Neural cell (in vitro differentiated cells): ENCODE measurements around the gene TRPV5. TPM values are rescaled to one million over a fixed set of nuclear protein-coding genes. Genes with fewer than 3 reads are reported as not detected.

ENCODE experiments used
- H2AFZ ChIP-seq: fragments of 200-600, 300-800 bp; sonication (generic), shearing (Covaris generic); 2 replicates; pipeline ENCODE4 v1.6.0; 2014; ENCODE audit warnings: low read depth, mild to moderate bottlenecking, antibody characterized with exemption, low read length, moderate library complexity
- H3F3A ChIP-seq: fragments of 200-600 bp; shearing (Covaris generic); 2 replicates; pipeline ENCODE4 v1.6.1; 2016; ENCODE audit warnings: mild to moderate bottlenecking, moderate library complexity, mixed read lengths, antibody characterized with exemption, low read length; ENCODE audit not compliant: insufficient read depth, poor library complexity, severe bottlenecking
- H3K27ac ChIP-seq: fragments of 200-600, 300-800 bp; sonication (generic), shearing (Covaris generic); 2 replicates; pipeline ENCODE4 v1.5.1; 2014; ENCODE audit warnings: mild to moderate bottlenecking, low read length, moderate library complexity
- H3K27me3 ChIP-seq: fragments of 300-800, 200-600 bp; sonication (generic), shearing (Covaris generic); 2 replicates; pipeline ENCODE4 v1.6.0; 2014; ENCODE audit warnings: mild to moderate bottlenecking, low read depth, low read length, moderate library complexity; ENCODE audit not compliant: insufficient read depth
- H3K36me3 ChIP-seq: fragments of 300-800, 200-600 bp; sonication (generic), shearing (Covaris generic); 2 replicates; pipeline ENCODE4 v1.5.1; 2014; ENCODE audit warnings: mild to moderate bottlenecking, antibody characterized with exemption, low read length, moderate library complexity; ENCODE audit not compliant: insufficient read depth
- H3K4me2 ChIP-seq: fragments of 300-800, 200-600 bp; sonication (generic), shearing (Covaris generic); 2 replicates; pipeline ENCODE4 v1.6.0; 2014; ENCODE audit warnings: mild to moderate bottlenecking, low read length
- H3K4me3 ChIP-seq: fragments of 300-800, 200-600 bp; sonication (generic), shearing (Covaris generic); 2 replicates; pipeline ENCODE4 v1.5.1; 2014; ENCODE audit warnings: mild to moderate bottlenecking, low read length, moderate library complexity
- H3K79me2 ChIP-seq: fragments of 200-600 bp; shearing (Covaris generic); replicated peaks from 2 replicates; pipeline ENCODE4 v1.6.0; 2014; ENCODE audit warnings: mild to moderate bottlenecking, low read length, moderate library complexity; ENCODE audit not compliant: insufficient read depth
- H3K9ac ChIP-seq: fragments of 300-800, 200-600 bp; sonication (generic), shearing (Covaris generic); 2 replicates; pipeline ENCODE4 v1.6.1; 2016; ENCODE audit warnings: mild to moderate bottlenecking, low read length, mixed read lengths
- H3K9me2 ChIP-seq: fragments of 200-600 bp; shearing (Covaris generic); 2 replicates; pipeline ENCODE4 v1.6.1; 2016; ENCODE audit warnings: mild to moderate bottlenecking, low read length, mixed read lengths; ENCODE audit not compliant: insufficient read depth
- H3K9me3 ChIP-seq: fragments of 200-600, 300-800 bp; sonication (generic), shearing (Covaris generic); 2 replicates; pipeline ENCODE4 v1.6.1; 2016; ENCODE audit warnings: mild to moderate bottlenecking, mixed run types, low read length, moderate library complexity, mixed read lengths
- H4K20me1 ChIP-seq: fragments of 200-600 bp; shearing (Covaris generic); 2 replicates; pipeline ENCODE4 v1.6.1; 2016; ENCODE audit warnings: mild to moderate bottlenecking, mixed run types; ENCODE audit not compliant: insufficient read depth
- EP300 ChIP-seq: fragments of 450-650 bp; conservative IDR thresholded peaks from 2 replicates; pipeline ENCODE4 v1.6.1; 2014; ENCODE audit warnings: antibody characterized with exemption, mild to moderate bottlenecking, moderate library complexity; ENCODE audit not compliant: poor library complexity, severe bottlenecking
- EZH2 ChIP-seq: fragments of 200-600, 300-800 bp; shearing (Covaris generic), sonication (generic); IDR thresholded peaks from 2 replicates; pipeline ENCODE4 v1.6.1; 2014; ENCODE audit warnings: antibody characterized with exemption, low read length, borderline replicate concordance, mild to moderate bottlenecking; ENCODE audit not compliant: insufficient read depth, poor library complexity, severe bottlenecking
- MXI1 ChIP-seq: fragments of 450-650 bp; conservative IDR thresholded peaks from 2 replicates; pipeline ENCODE4 v1.6.1; 2014; ENCODE audit warnings: antibody characterized with exemption, mild to moderate bottlenecking; ENCODE audit not compliant: poor library complexity, severe bottlenecking
- POLR2AphosphoS5 ChIP-seq: IDR thresholded peaks from 2 replicates; pipeline ENCODE4 v1.6.1; 2012
- RAD21 ChIP-seq: fragments of 450-650 bp; conservative IDR thresholded peaks from 2 replicates; pipeline ENCODE4 v1.6.1; 2014; ENCODE audit warnings: antibody characterized with exemption, mild to moderate bottlenecking, moderate library complexity
- SMC3 ChIP-seq: fragments of 450-650 bp; conservative IDR thresholded peaks from 2 replicates; pipeline ENCODE4 v1.6.1; 2014; ENCODE audit warnings: antibody characterized with exemption, mild to moderate bottlenecking, moderate library complexity; ENCODE audit not compliant: poor library complexity
- TAF1 ChIP-seq: IDR thresholded peaks from 2 replicates; pipeline ENCODE4 v1.6.1; 2012; ENCODE audit warnings: low read depth
- polyA plus RNA-seq: library from polyadenylated mRNA; depleted of rRNA; stranded (reverse); fragments of >200 nt; gene quantifications from 2 replicates; pipeline ENCODE4 v1.2.3, GENCODE V29; 2014
- TF ChIP-seq, protein P1 (sequence below): fragments of 450-650 bp; IDR thresholded peaks from 2 replicates; pipeline ENCODE4 v1.5.1; 2014; ENCODE audit warnings: antibody characterized with exemption, mild to moderate bottlenecking, moderate library complexity; ENCODE audit not compliant: poor library complexity, severe bottlenecking
- TF ChIP-seq, protein P2 (sequence below): IDR thresholded peaks from 2 replicates; pipeline ENCODE4 v1.6.1; 2012; ENCODE audit warnings: borderline replicate concordance

TRPV5 gene
- polyA plus RNA-seq, 1 donor from 2014 or later, result not detected

DNA sequence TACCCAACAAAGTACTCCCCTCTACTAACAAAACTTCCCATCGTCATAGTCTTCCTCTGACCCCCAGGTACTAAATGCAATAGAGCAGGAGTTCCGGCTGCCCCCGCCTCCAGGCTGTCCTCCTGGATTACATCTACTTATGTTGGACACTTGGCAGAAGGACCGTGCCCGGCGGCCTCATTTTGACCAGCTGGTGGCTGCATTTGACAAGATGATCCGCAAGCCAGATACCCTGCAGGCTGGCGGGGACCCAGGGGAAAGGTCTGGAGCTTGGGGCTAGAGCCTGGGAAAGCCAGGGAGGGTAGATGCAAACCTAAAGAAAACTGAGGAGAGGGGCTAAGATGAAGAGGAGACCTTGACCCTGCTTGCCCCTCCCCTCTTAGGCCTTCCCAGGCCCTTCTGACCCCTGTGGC is 63.4 kb downstream of the TRPV5 start:
- TF ChIP-seq, protein P1, sequence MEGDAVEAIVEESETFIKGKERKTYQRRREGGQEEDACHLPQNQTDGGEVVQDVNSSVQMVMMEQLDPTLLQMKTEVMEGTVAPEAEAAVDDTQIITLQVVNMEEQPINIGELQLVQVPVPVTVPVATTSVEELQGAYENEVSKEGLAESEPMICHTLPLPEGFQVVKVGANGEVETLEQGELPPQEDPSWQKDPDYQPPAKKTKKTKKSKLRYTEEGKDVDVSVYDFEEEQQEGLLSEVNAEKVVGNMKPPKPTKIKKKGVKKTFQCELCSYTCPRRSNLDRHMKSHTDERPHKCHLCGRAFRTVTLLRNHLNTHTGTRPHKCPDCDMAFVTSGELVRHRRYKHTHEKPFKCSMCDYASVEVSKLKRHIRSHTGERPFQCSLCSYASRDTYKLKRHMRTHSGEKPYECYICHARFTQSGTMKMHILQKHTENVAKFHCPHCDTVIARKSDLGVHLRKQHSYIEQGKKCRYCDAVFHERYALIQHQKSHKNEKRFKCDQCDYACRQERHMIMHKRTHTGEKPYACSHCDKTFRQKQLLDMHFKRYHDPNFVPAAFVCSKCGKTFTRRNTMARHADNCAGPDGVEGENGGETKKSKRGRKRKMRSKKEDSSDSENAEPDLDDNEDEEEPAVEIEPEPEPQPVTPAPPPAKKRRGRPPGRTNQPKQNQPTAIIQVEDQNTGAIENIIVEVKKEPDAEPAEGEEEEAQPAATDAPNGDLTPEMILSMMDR, result no peak
- no peak for TF ChIP-seq EP300
- TF ChIP-seq EZH2, result no peak
- no peak for TF ChIP-seq SMC3
- no peak for TF ChIP-seq POLR2AphosphoS5
- no peak for TF ChIP-seq RAD21
- no peak overlapping the region for H3K4me3 ChIP-seq
- no peaks in the 10 kb centered on the region for H3K9me2 ChIP-seq
- no peaks in the 10 kb centered on the region for H3K36me3 ChIP-seq
- H3K79me2 ChIP-seq, result no peaks in the 10 kb centered on the region
- no peaks in the 10 kb centered on the region for H3F3A ChIP-seq
- H3K4me2 ChIP-seq, result no peak overlapping the region
- H3K9me3 ChIP-seq, result no peaks in the 10 kb centered on the region
- no peak overlapping the region for H2AFZ ChIP-seq
- no peaks in the 10 kb centered on the region for H3K27me3 ChIP-seq
- H4K20me1 ChIP-seq, result no peaks in the 10 kb centered on the region
- no peak overlapping the region for H3K9ac ChIP-seq
- no peak overlapping the region for H3K27ac ChIP-seq

DNA sequence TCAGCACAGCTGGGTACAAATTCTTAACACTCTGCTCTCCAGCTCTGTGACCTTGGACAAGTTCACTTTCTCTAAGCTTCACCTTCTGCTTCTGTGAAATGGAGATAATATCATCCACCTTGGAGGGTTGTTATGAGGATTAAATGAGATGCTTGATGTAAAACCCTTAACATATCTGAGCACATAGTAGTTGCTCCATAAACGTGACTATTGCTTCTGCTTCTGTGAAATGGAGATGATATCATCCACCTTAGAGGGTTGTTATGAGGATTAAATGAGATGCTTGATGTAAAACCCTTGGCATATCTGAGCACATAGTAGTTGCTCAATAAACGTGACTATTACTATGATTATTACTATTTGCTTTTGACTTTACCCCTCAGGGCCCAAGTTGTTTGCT is 64.1 kb downstream of the TRPV5 start:
- Histone ChIP-seq H3K9ac (no peak overlapping the region), H3K4me2 (no peak overlapping the region), H3K27ac (no peak overlapping the region), H3K9me3 (no peaks in the 10 kb centered on the region), H3K27me3 (no peaks in the 10 kb centered on the region), H4K20me1 (no peaks in the 10 kb centered on the region), H3K36me3 (no peaks in the 10 kb centered on the region), H3K4me3 (no peak overlapping the region), H3K9me2 (no peaks in the 10 kb centered on the region), H3K79me2 (no peaks in the 10 kb centered on the region), H2AFZ (no peak overlapping the region), H3F3A (no peaks in the 10 kb centered on the region)
- TF ChIP-seq TAF1 (no peak), MXI1 (no peak)

DNA sequence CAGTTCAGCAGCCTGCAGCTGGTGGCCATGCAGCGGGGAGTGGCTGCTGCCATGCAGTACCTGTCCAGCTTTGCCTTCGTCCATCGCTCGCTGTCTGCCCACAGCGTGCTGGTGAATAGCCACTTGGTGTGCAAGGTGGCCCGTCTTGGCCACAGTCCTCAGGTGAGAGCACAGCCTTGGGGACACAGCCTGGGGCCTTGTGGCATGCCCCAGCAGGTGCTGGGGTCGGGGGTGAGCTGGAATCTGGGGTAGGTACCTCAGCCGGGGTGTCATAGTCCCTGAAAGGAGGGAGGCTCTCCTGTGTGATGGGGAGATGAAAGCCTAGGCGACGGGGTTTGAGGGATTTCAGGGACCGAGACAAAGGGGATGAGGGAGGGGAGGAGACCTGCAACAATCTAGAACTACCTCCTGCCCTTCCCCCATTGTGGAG is 64.5 kb downstream of the TRPV5 start:
- H3K27ac ChIP-seq, result no peak overlapping the region
- no peaks in the 10 kb centered on the region for H3F3A ChIP-seq
- no peaks in the 10 kb centered on the region for H3K27me3 ChIP-seq
- no peak overlapping the region for H2AFZ ChIP-seq
- no peak overlapping the region for H3K4me2 ChIP-seq
- H3K9me3 ChIP-seq, result no peaks in the 10 kb centered on the region
- H3K9me2 ChIP-seq, result no peaks in the 10 kb centered on the region
- no peaks in the 10 kb centered on the region for H3K36me3 ChIP-seq
- H3K9ac ChIP-seq, result no peak overlapping the region
- TF ChIP-seq, protein P2, sequence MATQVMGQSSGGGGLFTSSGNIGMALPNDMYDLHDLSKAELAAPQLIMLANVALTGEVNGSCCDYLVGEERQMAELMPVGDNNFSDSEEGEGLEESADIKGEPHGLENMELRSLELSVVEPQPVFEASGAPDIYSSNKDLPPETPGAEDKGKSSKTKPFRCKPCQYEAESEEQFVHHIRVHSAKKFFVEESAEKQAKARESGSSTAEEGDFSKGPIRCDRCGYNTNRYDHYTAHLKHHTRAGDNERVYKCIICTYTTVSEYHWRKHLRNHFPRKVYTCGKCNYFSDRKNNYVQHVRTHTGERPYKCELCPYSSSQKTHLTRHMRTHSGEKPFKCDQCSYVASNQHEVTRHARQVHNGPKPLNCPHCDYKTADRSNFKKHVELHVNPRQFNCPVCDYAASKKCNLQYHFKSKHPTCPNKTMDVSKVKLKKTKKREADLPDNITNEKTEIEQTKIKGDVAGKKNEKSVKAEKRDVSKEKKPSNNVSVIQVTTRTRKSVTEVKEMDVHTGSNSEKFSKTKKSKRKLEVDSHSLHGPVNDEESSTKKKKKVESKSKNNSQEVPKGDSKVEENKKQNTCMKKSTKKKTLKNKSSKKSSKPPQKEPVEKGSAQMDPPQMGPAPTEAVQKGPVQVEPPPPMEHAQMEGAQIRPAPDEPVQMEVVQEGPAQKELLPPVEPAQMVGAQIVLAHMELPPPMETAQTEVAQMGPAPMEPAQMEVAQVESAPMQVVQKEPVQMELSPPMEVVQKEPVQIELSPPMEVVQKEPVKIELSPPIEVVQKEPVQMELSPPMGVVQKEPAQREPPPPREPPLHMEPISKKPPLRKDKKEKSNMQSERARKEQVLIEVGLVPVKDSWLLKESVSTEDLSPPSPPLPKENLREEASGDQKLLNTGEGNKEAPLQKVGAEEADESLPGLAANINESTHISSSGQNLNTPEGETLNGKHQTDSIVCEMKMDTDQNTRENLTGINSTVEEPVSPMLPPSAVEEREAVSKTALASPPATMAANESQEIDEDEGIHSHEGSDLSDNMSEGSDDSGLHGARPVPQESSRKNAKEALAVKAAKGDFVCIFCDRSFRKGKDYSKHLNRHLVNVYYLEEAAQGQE, result no peak
- TF ChIP-seq MXI1 (no peak), POLR2AphosphoS5 (no peak), TAF1 (no peak), EP300 (no peak), EZH2 (no peak), SMC3 (no peak), RAD21 (no peak)
- TF ChIP-seq, protein P1, result no peak
- no peaks in the 10 kb centered on the region for H4K20me1 ChIP-seq
- no peak overlapping the region for H3K4me3 ChIP-seq
- no peaks in the 10 kb centered on the region for H3K79me2 ChIP-seq
